Activated T-helper 1 cell treated with anti-CD3 and anti-CD28 coated beads, Interleukin-12 subunit alpha, Interleukin-12 subunit beta, Interleukin-2, Interleukin-4 antibody, amounts not matched to agents 30 ng/mL and 10 ng/mL and 1 ng/mL, durations not matched to agents 14 hours and 24 hours and 36 hours (primary cell): ENCODE measurements around the gene RNF14. TPM values are rescaled to one million over a fixed set of nuclear protein-coding genes. Genes with fewer than 3 reads are reported as not detected.
"Not testable (repeated sequence)": the region's sequence is repeated elsewhere in the genome, so short reads cannot be mapped to it uniquely, and the experiment has no call there.

ENCODE experiments used
- DNase-seq: peaks from one replicate; pipeline ENCODE4 v3.0.0; 2021; ENCODE audit warnings: low spot score
- H3K27ac Mint-ChIP-seq: one replicate; pipeline ENCODE4 v1.8.0; 2021; ENCODE audit warnings: mild to moderate bottlenecking, mixed read lengths
- H3K27me3 Mint-ChIP-seq: one replicate; pipeline ENCODE4 v1.8.0; 2022; ENCODE audit warnings: mild to moderate bottlenecking, moderate library complexity, mixed read lengths; ENCODE audit not compliant: insufficient read depth
- H3K36me3 Mint-ChIP-seq: one replicate; pipeline ENCODE4 v1.8.0; 2021; ENCODE audit warnings: low read depth, mixed read lengths
- H3K4me1 Mint-ChIP-seq: one replicate; pipeline ENCODE4 v1.8.0; 2021; ENCODE audit warnings: low read depth, mixed read lengths
- H3K4me3 Mint-ChIP-seq: one replicate; pipeline ENCODE4 v1.8.0; 2021; ENCODE audit warnings: mild to moderate bottlenecking, moderate library complexity, mixed read lengths
- H3K9me3 Mint-ChIP-seq: one replicate; pipeline ENCODE4 v1.8.0; 2021; ENCODE audit warnings: mixed read lengths
- intact Hi-C: fragments of 100-400 bp; cut with micrococcal nuclease; formaldehyde crosslinking; loops from one replicate; pipeline ENCODE4 v1.15.1; 2024
- total RNA-seq: library from RNA; stranded (reverse); gene quantifications from 2 replicates; pipeline ENCODE4 v1.2.3, GENCODE V29; 2022

RNF14 gene
- total RNA-seq, 1 donor from 2014 or later, result 26.4 TPM

DNA sequence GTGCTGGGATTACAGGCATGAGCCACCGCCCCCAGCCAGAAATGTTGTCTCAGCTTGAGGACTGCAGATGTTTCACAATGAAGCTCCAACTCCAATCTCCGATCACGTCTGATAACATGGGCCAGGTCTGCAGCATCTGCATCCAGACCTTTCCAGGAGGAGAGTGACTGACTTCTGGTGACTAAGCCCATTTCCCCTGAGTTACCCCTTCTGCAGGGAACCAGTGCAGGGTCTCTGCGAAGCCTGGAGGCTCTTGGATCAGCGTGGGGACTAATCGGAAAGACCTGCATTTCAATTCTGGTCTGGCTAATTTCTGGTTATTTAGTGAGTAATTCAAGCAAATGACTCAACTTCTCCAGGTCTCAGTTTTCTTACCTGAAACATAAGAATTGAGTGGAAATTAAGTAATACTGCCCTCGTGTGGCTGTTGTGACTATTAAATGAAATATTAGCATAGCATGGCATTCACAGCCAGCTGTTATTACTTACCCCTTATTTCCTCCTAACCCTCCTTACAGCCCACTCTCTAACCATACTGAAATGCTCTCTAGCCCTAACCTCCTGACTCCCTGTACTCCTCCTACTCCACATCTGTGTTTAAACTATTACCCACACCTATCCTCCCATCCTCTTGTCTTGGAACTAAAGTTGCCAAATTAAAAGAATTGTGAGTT, 46.1 kb downstream of the RNF14 start:
- Mint-ChIP-seq H3K36me3 (peaks cover 11% of the 10 kb centered on the region), H3K4me1 (peaks cover 77% of the 10 kb centered on the region), H3K9me3 (peaks cover 1% of the 10 kb centered on the region), H3K4me3 (peak overlapping the region; percentile 89), H3K27me3 (no peaks in the 10 kb centered on the region), H3K27ac (peak overlapping the region; percentile 97)
- DNase-seq, result peak; percentile 35
- intact Hi-C loops, result loop anchor here (1.0 to 10.0 kb wide), 6 partner anchors 14 to 310 kb away; partner anchors contain the start of genes DELE1, RNF14 and SPRY4

- Mint-ChIP-seq H3K27me3 (no peaks in the 10 kb centered on the region), H3K36me3 (peaks cover 12% of the 10 kb centered on the region), H3K4me3 (peak overlapping the region; percentile 89), H3K4me1 (peaks cover 75% of the 10 kb centered on the region), H3K27ac (peak overlapping the region; percentile 97), H3K9me3 (peaks cover 7% of the 10 kb centered on the region)
- peak; percentile 50 for DNase-seq
- intact Hi-C loops, result loop anchor here (1.0 to 10.0 kb wide), 13 partner anchors 9 to 341 kb away; partner anchors contain the start of genes DELE1, RNF14 and SPRY4
Observed at GRCh38 chr5:142015781-142016533, 47.1 kb downstream of the RNF14 start.

DNA sequence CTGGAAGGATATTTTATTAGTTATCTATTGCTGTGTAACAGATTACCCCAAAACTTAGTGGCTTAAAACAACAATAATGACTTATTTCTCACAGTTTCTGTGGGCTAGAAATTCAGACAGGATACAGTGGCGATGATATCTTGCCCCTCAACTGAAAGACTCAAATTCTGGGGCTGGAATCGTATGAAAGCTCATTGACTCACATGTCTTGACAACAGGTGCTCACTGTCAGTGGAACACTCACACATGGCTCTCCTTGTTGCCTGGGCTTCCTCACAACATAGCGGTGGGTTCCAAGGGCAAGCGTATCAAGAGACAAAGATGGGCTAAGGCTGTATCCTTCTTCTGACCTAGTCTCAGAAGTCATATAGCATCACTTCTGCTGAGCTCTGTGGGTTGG, 47.7 kb downstream of the RNF14 start:
- peaks cover 7% of the 10 kb centered on the region for H3K9me3 Mint-ChIP-seq

GRCh38 chr5:142017832-142018427, 49.0 kb downstream of the RNF14 start:
- DNase-seq, result no peak
- H3K27ac Mint-ChIP-seq, result peak overlapping the region; percentile 79
- peaks cover 7% of the 10 kb centered on the region for H3K36me3 Mint-ChIP-seq
- H3K27me3 Mint-ChIP-seq, result no peaks in the 10 kb centered on the region
- intact Hi-C loops, result loop anchor here (2.0 to 10.0 kb wide), 3 partner anchors 96 to 339 kb away; partner anchors contain the start of genes DELE1 and SPRY4
- peaks cover 7% of the 10 kb centered on the region for H3K9me3 Mint-ChIP-seq
- no peak overlapping the region for H3K4me3 Mint-ChIP-seq
- H3K4me1 Mint-ChIP-seq, result peaks cover 59% of the 10 kb centered on the region

More for the DNA sequence above, 47.7 kb downstream of the RNF14 start:
- Mint-ChIP-seq H3K27me3 (no peaks in the 10 kb centered on the region), H3K27ac (peak overlapping the region; percentile 97), H3K4me1 (peaks cover 69% of the 10 kb centered on the region), H3K36me3 (peaks cover 10% of the 10 kb centered on the region), H3K4me3 (peak overlapping the region; percentile 60)
- intact Hi-C loops, result loop anchor here (1.0 to 10.0 kb wide), 9 partner anchors 9 to 340 kb away; partner anchors contain the start of genes DELE1 and SPRY4
- no peak for DNase-seq

GRCh38 chr5:142020122-142020659, 51.3 kb downstream of the RNF14 start:
- Mint-ChIP-seq H3K36me3 (peaks cover 7% of the 10 kb centered on the region), H3K9me3 (peaks cover 7% of the 10 kb centered on the region), H3K27me3 (no peaks in the 10 kb centered on the region), H3K27ac (no peak overlapping the region), H3K4me1 (peaks cover 51% of the 10 kb centered on the region), H3K4me3 (no peak overlapping the region)
- DNase-seq, result no peak
- intact Hi-C loops, result no loop called here

- Mint-ChIP-seq H3K4me1 (peaks cover 23% of the 10 kb centered on the region), H3K9me3 (peaks cover 7% of the 10 kb centered on the region), H3K4me3 (no peak overlapping the region), H3K27me3 (no peaks in the 10 kb centered on the region), H3K36me3 (peaks cover 3% of the 10 kb centered on the region), H3K27ac (no peak overlapping the region)
- DNase-seq, result no peak
- intact Hi-C loops, result loop anchor here (2.0 kb wide), 1 partner anchor 71 kb away; no protein-coding TSS in a partner anchor
Observed at GRCh38 chr5:142023836-142024235, 54.9 kb downstream of the RNF14 start.

DNA sequence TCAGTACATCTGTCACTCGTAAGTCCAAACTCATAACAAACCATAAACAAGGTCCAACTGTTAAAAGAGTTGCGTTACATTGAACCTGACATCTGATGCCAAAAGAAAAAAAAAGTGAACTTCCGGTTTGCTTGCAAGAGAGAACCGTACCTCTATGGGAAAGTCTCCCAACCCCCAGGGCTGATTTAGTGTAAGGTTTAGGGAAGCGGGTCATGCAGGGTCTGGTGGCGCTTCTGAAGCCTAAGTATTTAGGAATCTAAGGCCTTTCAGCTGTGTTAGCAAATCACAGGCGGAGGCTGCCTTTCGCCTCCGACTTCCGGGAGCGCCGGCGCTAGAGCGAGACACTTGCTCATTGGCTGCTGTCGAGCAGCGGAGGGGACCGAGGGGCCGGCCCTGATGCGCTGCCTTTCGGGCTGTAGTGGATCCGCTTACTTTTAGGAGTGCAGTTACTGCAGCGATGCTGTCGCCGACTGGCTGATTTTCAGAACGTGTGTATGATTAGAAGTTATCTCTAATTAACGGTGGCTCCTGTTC, 55.9 kb downstream of the RNF14 start:
- H3K9me3 Mint-ChIP-seq, result peaks cover 7% of the 10 kb centered on the region
- H3K27ac Mint-ChIP-seq, result peak overlapping the region; percentile 100
- DNase-seq, result peak; percentile 83
- intact Hi-C loops, result loop anchor here (1.0 to 2.0 kb wide), 4 partner anchors 9 to 84 kb away; no protein-coding TSS in a partner anchor
- H3K4me3 Mint-ChIP-seq, result peak overlapping the region; percentile 89
- peaks cover 3% of the 10 kb centered on the region for H3K36me3 Mint-ChIP-seq
- H3K27me3 Mint-ChIP-seq, result no peaks in the 10 kb centered on the region
- H3K4me1 Mint-ChIP-seq, result peaks cover 23% of the 10 kb centered on the region

DNA sequence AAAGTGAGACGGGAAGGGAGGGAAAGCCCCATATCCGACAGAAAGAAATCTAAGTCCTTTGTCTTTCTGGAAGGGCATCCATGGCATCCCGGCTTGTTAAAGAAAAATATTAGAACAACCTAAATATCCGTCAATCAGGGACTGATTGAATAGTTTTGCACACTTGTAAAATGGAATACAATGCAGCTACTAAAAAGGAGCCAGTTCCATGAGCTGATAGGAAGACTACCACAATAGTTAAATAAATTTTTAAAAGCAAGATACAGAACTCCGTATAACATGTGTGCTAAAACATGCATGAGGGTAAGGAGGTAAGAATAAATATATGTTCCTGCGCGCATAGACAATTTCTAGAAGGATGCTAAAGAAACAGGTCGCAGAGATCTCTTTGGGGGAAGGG, 56.7 kb downstream of the RNF14 start:
- Mint-ChIP-seq H3K36me3 (no peaks in the 10 kb centered on the region), H3K9me3 (no peaks in the 10 kb centered on the region), H3K27me3 (no peaks in the 10 kb centered on the region), H3K4me1 (peaks cover 23% of the 10 kb centered on the region), H3K27ac (peak overlapping the region; percentile 100), H3K4me3 (peak overlapping the region; percentile 89)
- no peak for DNase-seq
- intact Hi-C loops, result loop anchor here (1.0 to 2.0 kb wide), 4 partner anchors 9 to 84 kb away; no protein-coding TSS in a partner anchor

DNA sequence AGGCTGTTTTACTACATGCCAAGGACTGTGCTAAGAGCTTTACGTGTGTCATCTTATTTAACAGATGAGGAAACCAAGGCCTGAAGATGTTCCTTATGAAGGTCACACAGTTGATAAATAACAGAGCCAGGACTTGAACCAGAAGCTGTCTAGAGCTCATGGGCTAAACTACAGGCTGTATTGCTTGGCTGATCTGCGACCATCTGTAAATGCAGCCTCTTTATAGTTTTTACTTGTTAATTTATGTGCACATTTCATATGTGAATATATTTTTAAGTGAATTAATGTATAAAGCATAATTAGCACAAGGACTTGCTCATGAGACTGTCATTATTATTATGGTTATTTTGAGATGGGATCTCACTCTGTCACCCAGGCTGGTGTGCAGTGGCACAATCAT, 63.2 kb downstream of the RNF14 start:
- Mint-ChIP-seq H3K36me3 (no peaks in the 10 kb centered on the region), H3K27ac (no peak overlapping the region)

DNA sequence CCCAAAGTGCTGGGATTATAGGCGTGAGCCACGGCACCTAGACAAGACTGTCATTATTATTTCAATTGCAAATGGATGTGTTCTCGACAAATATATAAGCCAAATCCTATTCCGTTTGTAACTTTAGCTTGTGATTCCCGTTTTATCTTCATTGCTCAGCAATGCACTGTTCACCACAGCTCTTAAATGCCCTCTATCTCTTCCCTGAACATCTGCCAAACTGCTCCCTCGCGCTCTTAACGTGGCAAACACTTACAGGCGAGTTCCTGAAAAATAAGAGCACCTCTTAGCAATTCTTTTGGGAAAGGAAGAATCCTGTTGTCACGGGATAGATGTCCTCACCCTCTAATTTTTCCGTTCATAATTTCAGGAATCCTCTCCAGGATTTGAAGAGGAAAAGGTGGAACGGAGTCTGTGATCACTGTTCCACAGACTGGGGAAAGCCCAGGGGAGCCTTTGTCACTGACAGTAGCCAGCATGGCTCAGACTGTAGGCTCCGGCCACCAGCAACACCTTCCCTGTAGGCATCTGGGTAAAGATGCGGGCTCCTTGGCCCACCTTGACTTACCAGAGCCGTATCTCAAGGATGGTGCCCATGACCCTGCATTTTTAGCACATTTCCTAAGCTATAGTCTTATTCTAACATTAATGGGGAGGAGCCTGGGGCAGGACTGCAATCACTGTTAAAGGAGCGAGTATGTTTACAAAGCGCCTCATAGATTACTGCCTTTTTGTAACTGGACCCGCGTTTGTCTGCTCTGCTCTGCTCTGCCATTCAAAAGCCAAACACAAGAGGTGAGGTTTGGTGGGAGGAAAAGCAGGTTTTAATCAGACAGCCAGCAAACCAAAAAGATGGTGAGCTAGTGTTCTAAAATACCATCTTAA, 64.1 kb downstream of the RNF14 start:
- H3K36me3 Mint-ChIP-seq, result no peaks in the 10 kb centered on the region
- no peak overlapping the region for H3K27ac Mint-ChIP-seq
- no peaks in the 10 kb centered on the region for H3K9me3 Mint-ChIP-seq
- intact Hi-C loops, result no loop called here
- no peak for DNase-seq
- peaks cover 13% of the 10 kb centered on the region for H3K4me1 Mint-ChIP-seq
- peaks cover 4% of the 10 kb centered on the region for H3K27me3 Mint-ChIP-seq
- no peak overlapping the region for H3K4me3 Mint-ChIP-seq

More for the DNA sequence above, 63.2 kb downstream of the RNF14 start:
- no peaks in the 10 kb centered on the region for H3K9me3 Mint-ChIP-seq
- H3K4me1 Mint-ChIP-seq, result peaks cover 13% of the 10 kb centered on the region
- DNase-seq, result no peak
- intact Hi-C loops, result no loop called here
- H3K4me3 Mint-ChIP-seq, result no peak overlapping the region
- peaks cover 4% of the 10 kb centered on the region for H3K27me3 Mint-ChIP-seq

- H3K9me3 Mint-ChIP-seq, intact Hi-C loops, DNase-seq, H3K4me3 Mint-ChIP-seq, H3K36me3 Mint-ChIP-seq, H3K27me3 Mint-ChIP-seq: not testable (repeated sequence)
- H3K27ac Mint-ChIP-seq, result peak overlapping the region; percentile 57
- H3K4me1 Mint-ChIP-seq, result peaks cover 13% of the 10 kb centered on the region
Observed at GRCh38 chr5:142033632-142034567, 65.0 kb downstream of the RNF14 start.
